Measurements from ENCODE around the gene PTPRN.
A peak's percentile ranks its signal among the peaks of the same experiment; 100 is the strongest.

PTPRN gene

GRCh38 chr2:219243291-219243761, 65.9 kb downstream of the PTPRN start:
- DNase-seq = peak; percentile 68 to 76
